ENCODE measurements around the gene TP53INP2. TPM values are rescaled to one million over a fixed set of nuclear protein-coding genes. Genes with fewer than 3 reads are reported as not detected.
"Not testable (repeated sequence)": the region's sequence is repeated elsewhere in the genome, so short reads cannot be mapped to it uniquely, and the experiment has no call there.

Gene TP53INP2
- total RNA-seq, 1 experiment from 2014 or later = 3.1 TPM

GRCh38 chr20:34705397-34706301 is 1.5 kb downstream of the TP53INP2 start:
- peak; percentile 45 for DNase-seq (ENCODE audit: low read depth)

DNA sequence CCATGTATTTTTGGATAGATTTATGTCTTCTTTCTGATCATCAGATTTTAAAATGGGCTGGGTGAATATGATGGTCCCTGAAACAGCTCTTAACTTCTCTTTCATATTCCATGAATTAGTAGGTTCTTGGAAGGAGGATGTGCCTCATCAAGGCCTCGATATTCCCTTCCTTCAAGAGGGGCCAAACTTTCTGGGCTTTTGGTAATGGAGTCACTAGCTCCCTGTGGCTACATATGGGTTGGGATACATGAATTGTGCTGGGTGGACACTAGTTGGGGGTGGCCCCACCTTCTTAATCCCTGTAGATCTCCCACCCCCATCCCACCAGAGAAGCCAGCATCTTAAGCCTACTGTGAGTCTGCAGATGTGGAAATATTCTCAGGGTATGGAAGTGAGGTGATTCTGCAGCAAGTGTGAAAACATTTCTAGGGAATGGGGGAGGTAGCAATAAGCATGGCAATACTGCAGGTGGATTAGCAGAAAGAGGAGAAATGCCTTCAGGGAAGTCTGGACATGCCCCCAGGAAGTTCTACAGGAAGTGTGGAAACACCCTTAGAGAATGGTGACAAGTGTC is 2.2 kb downstream of the TP53INP2 start:
- DNase-seq (ENCODE audit: low read depth) = no peak

GRCh38 chr20:34706912-34707784 is 3.0 kb downstream of the TP53INP2 start:
- no peak for DNase-seq (ENCODE audit: low read depth)

- DNase-seq (ENCODE audit: low read depth) = peak; percentile 59
These were observed 4.5 kb downstream of the TP53INP2 start for GRCh38 chr20:34708621-34709043.

GRCh38 chr20:34709044-34709830 is 5.1 kb downstream of the TP53INP2 start:
- DNase-seq (ENCODE audit: low read depth) = peak; percentile 87

GRCh38 chr20:34709831-34710567 is 5.9 kb downstream of the TP53INP2 start:
- DNase-seq (ENCODE audit: low read depth) = peak; percentile 66

DNA sequence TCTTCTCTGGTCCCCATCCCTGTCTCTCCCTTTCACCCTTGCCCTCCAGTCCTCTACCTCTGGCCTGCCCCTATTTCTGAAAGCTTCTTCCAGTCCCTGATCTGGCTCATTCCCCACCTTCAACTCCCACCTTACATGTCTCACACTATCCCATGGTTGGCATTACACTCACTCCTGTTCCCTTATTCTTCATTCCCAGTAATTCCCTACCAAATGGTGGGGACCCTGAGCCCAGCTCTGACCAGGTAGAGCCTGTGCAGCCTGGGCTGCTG is 6.4 kb downstream of the TP53INP2 start:
- DNase-seq (ENCODE audit: low read depth) = no peak

GRCh38 chr20:34710861-34711574 is 6.9 kb downstream of the TP53INP2 start:
- no peak for DNase-seq (ENCODE audit: low read depth)

DNA sequence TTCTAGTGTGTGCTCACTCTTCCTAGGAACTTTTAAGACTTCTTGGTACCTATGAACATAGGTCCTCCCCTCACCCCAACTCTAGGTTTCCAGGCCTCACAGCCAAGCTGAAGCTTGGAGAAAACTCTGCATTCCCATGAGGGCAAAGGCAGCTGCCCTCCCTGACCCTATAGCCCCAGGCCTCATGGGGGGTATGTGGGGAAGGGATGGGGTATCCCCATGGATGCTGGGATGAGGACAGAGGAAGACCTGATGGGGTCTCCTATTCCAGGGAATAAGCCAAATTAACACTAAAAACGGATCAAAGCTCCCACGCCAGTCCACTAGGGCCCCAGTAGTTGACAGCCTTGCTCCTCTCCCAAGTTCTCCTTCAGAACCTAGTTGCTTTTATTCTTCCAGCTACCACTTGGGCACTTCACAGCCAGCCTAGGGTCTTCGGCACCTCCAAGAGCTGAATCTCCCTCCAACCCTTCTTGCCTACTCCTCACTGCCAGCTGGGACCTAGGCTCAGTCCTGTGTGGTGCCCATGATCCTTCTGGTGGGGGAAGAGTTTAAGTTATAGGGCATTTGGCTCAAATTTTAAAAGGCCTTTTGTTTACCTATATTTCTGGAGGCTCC is 7.8 kb downstream of the TP53INP2 start:
- no peak for DNase-seq (ENCODE audit: low read depth)

- no peak for DNase-seq (ENCODE audit: low read depth)
These were observed 8.5 kb downstream of the TP53INP2 start for GRCh38 chr20:34712525-34713192.

GRCh38 chr20:34713194-34713943 is 9.2 kb downstream of the TP53INP2 start:
- peak; percentile 100 for DNase-seq (ENCODE audit: low read depth)

- DNase-seq (ENCODE audit: low read depth) = not testable (repeated sequence)
These were observed 9.9 kb downstream of the TP53INP2 start for GRCh38 chr20:34713944-34714515.

- DNase-seq (ENCODE audit: low read depth) = no peak
These were observed 11.2 kb downstream of the TP53INP2 start for GRCh38 chr20:34715384-34715783.

DNA sequence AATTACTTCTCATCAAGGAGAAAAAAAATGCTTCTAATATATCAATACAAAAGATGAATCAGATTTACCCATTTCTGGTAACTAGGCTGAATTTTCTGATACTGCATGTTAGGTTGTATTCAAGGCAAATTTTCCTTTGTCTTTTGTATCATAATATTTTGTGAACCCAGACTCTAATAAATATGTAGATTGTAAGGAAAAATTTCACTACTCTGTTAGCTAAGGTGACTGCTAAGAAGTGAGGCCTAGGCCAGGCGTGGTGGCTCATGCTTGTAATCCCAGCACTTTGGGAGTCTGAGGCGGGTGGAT is 12.7 kb downstream of the TP53INP2 start:
- DNase-seq (ENCODE audit: low read depth) = no peak

- no peak for DNase-seq (ENCODE audit: low read depth)
These were observed 13.3 kb downstream of the TP53INP2 start for GRCh38 chr20:34717230-34718095.

DNA sequence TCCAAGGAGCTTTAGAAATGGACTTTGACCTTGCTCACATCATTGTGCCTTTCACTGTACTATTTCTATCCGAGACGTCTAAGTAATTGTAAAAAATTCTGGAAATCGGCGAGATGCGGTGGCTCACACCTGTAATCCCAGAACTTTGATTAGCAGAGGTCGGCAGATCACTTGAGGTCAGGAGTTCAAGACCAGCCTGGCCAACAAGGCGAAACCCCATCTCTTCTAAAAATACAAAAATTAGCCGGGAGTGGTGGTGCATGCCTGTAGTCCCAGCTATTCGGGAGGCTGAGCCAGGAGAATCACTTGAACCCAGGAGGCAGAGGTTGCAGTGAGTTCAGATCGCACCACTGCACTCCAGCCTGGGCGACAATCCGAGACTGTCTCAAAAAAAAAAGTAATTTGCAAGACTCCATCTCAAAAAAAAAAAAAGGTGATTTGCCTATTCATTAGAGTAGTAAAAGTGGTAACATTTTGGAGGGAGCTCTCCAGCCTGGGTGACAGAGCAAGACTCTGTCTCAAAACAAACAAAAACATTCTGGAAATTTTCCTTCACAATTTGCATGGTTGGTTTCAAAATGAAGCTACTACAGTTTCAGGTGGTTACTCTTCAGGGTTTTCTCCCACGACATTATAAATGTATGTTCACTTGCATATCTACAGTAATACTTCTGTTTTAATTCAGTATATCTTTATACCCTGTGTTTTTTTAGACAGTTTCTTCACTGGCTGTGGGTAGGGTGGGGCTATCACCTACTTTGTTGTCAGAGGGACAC is 15.3 kb downstream of the TP53INP2 start:
- not testable (repeated sequence) for DNase-seq (ENCODE audit: low read depth)

All from HT1080 (cell line).